Esophagus (tissue), 2 donors: ENCODE data around the gene FBXL3. TPM values are rescaled to one million over a fixed set of nuclear protein-coding genes. Genes with fewer than 3 reads are reported as not detected.

Experiments used
- H3K27ac ChIP-seq, 2 donors: one replicate each; pipeline ENCODE4 v1.5.1; 2013; ENCODE audit warnings: low read depth in 2 of 2, mild to moderate bottlenecking in 2 of 2, inconsistent platforms in 1 of 2, low read length in 1 of 2, moderate library complexity in 1 of 2
- H3K27me3 ChIP-seq, 2 donors: one replicate each; pipeline ENCODE4 v1.6.1; 2013; ENCODE audit warnings: low read length in 2 of 2, control low read depth in 1 of 2, mild to moderate bottlenecking in 1 of 2; ENCODE audit not compliant: insufficient read depth in 2 of 2, control insufficient read depth in 1 of 2
- H3K36me3 ChIP-seq, 2 donors: one replicate each; pipeline ENCODE4 v1.6.1; 2013; ENCODE audit warnings: low read length in 1 of 2; ENCODE audit not compliant: control insufficient read depth in 2 of 2, insufficient read depth in 2 of 2
- H3K4me1 ChIP-seq, 2 donors: one replicate each; pipeline ENCODE4 v1.6.1; 2013; ENCODE audit warnings: low read length in 1 of 2; ENCODE audit not compliant: control insufficient read depth in 2 of 2, insufficient read depth in 2 of 2
- H3K4me3 ChIP-seq, 2 donors: one replicate each; pipeline ENCODE4 v1.5.1; 2013; ENCODE audit warnings: low read length in 2 of 2, mild to moderate bottlenecking in 2 of 2, low read depth in 1 of 2, moderate library complexity in 1 of 2
- H3K9me3 ChIP-seq, 2 donors: one replicate each; pipeline ENCODE4 v1.6.1; 2013; ENCODE audit warnings: mild to moderate bottlenecking in 2 of 2, low read depth in 1 of 2, low read length in 1 of 2, moderate library complexity in 1 of 2; ENCODE audit not compliant: control insufficient read depth in 2 of 2, insufficient read depth in 1 of 2
- WGBS, 2 donors: extraction: QIAGEN DNeasy Blood & Tissue Kit; methylation state at CpG; one replicate each; pipeline ENCODE4 v1.1.7; 2013; 5-methylcytosine and 5-hydroxymethylcytosine counted together
- polyA plus RNA-seq, 2 donors: library from polyadenylated mRNA; stranded (reverse); fragments of 200-250 nt; gene quantifications; one replicate each; pipeline ENCODE4 v1.2.3, GENCODE V29; 2013
- donor health status: healthy with polysubstance abuse.
- donor health status: Bipolar disorder and iron deficiency.

FBXL3 gene
- 10 to 100 TPM; 11.5 to 17.9 TPM for polyA plus RNA-seq

GRCh38 chr13:77026861-77027621, at the start of gene FBXL3:
Gene FBXL3 (minus strand): TSS chr13:77027159. CDS start chr13:77021860, 5,299 bp downstream.
- Histone ChIP-seq H3K27ac (peak within 1 kb of the TSS; percentile 99), H3K27me3 (no peaks in the 10 kb centered on the region), H3K9me3 (no peaks in the 10 kb centered on the region), H3K4me1 (peaks cover 0 to 3% of the 10 kb centered on the region in 2 donors), H3K36me3 (peaks cover 0 to 3% of the 10 kb centered on the region in 2 donors), H3K4me3 (peak within 1 kb of the TSS; percentile 81 to 95)
- 0 to 1% methylated on average over 62 to 74 of the region's 74 CpGs for WGBS, 2 donors

GRCh38 chr13:77067519-77067918, 40.6 kb upstream of the FBXL3 start:
- Histone ChIP-seq H3K4me3 (no peak overlapping the region), H3K36me3 (peaks cover 6 to 11% of the 10 kb centered on the region in 2 donors), H3K9me3 (no peaks in the 10 kb centered on the region), H3K27ac (no peak overlapping the region), H3K4me1 (no peaks in the 10 kb centered on the region), H3K27me3 (no peaks in the 10 kb centered on the region)
- 87 to 95% methylated on average over 2 of the region's 2 CpGs for WGBS, 2 donors

- peaks cover 6 to 12% of the 10 kb centered on the region in 2 donors for H3K36me3 ChIP-seq
- WGBS, 2 donors, result 80% methylated on average over 5 of the region's 5 CpGs
These were observed 38.6 kb upstream of the FBXL3 start for GRCh38 chr13:77065461-77066147.

DNA sequence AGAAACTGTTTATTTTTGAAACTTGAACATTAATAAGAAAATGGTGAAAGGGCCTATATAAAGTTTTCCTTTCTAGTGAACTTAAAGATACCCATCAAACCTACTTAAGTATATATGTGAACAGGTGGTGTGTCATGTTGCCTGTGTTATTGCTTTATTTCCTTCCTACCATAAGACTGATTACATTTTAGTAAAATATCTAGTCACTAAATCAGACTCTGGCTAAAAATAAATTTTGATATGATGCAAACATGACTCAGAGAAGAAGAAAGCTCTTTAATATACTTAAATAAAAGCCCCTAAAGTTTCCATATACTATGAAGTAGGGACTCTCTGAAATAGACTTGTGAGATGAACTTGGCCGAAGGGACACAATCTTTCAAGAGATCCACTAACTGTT, 35.1 kb upstream of the FBXL3 start:
- no peaks in the 10 kb centered on the region for H3K27me3 ChIP-seq
- H3K4me1 ChIP-seq, result no peaks in the 10 kb centered on the region
- 94 to 99% methylated on average over 1 of the region's 1 CpG for WGBS, 2 donors
- no peaks in the 10 kb centered on the region for H3K9me3 ChIP-seq
- H3K27ac ChIP-seq, result no peak overlapping the region
- peaks cover 0 to 14% of the 10 kb centered on the region in 2 donors for H3K36me3 ChIP-seq
- no peak overlapping the region for H3K4me3 ChIP-seq

More at GRCh38 chr13:77065461-77066147, 38.6 kb upstream of the FBXL3 start:
- H3K4me3 ChIP-seq, result no peak overlapping the region
- H3K4me1 ChIP-seq, result no peaks in the 10 kb centered on the region
- no peaks in the 10 kb centered on the region for H3K27me3 ChIP-seq
- no peaks in the 10 kb centered on the region for H3K9me3 ChIP-seq
- no peak overlapping the region for H3K27ac ChIP-seq

- Histone ChIP-seq H3K36me3 (peaks cover 0 to 14% of the 10 kb centered on the region in 2 donors), H3K4me3 (no peak overlapping the region), H3K4me1 (no peaks in the 10 kb centered on the region), H3K9me3 (no peaks in the 10 kb centered on the region), H3K27ac (no peak overlapping the region), H3K27me3 (no peaks in the 10 kb centered on the region)
- 85 to 88% methylated on average over 2 of the region's 2 CpGs for WGBS, 2 donors
These were observed 34.4 kb upstream of the FBXL3 start for GRCh38 chr13:77061362-77061761.

GRCh38 chr13:77056886-77057285, 29.9 kb upstream of the FBXL3 start:
- Histone ChIP-seq H3K27ac (no peak overlapping the region), H3K9me3 (no peaks in the 10 kb centered on the region), H3K4me3 (no peak overlapping the region), H3K36me3 (peaks cover 3 to 23% of the 10 kb centered on the region in 2 donors), H3K27me3 (no peaks in the 10 kb centered on the region), H3K4me1 (no peaks in the 10 kb centered on the region)
- WGBS, 2 donors, result 78 to 87% methylated on average over 3 of the region's 3 CpGs

- no peaks in the 10 kb centered on the region for H3K4me1 ChIP-seq
These were observed 29.4 kb upstream of the FBXL3 start for GRCh38 chr13:77056382-77056781.

DNA sequence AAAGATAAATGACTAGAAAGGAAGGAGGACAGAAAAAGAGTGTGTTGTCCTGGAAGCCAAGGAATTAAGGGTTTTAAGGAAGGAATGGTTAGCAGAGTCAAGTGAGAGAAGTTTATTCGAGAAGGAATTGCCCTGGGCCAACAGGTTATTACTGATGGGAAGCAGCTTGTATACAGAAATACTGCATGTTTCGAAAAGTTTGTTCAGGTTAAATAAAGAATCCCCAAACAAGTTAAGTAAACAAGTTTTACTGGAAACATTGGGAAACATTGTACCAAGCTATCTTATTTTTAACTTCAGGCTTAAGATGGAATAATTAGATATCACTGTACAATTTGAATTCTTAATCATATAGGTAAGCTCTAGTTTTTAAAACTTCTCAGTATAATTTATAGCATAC, 28.2 kb upstream of the FBXL3 start:
- H3K27me3 ChIP-seq, result no peaks in the 10 kb centered on the region
- no peaks in the 10 kb centered on the region for H3K4me1 ChIP-seq
- no peak overlapping the region for H3K27ac ChIP-seq
- no peak overlapping the region for H3K4me3 ChIP-seq
- peaks cover 3 to 23% of the 10 kb centered on the region in 2 donors for H3K36me3 ChIP-seq
- H3K9me3 ChIP-seq, result no peaks in the 10 kb centered on the region
- WGBS, 2 donors, result 80 to 87% methylated on average over 2 of the region's 2 CpGs

More at GRCh38 chr13:77056382-77056781, 29.4 kb upstream of the FBXL3 start:
- Histone ChIP-seq H3K36me3 (peaks cover 3 to 23% of the 10 kb centered on the region in 2 donors), H3K27ac (no peak overlapping the region), H3K4me3 (no peak overlapping the region), H3K27me3 (no peaks in the 10 kb centered on the region), H3K9me3 (no peaks in the 10 kb centered on the region)
- 62 to 63% methylated on average over 3 of the region's 3 CpGs for WGBS, 2 donors

GRCh38 chr13:77053192-77053591, 26.2 kb upstream of the FBXL3 start:
- Histone ChIP-seq H3K4me1 (no peaks in the 10 kb centered on the region), H3K27ac (no peak overlapping the region), H3K4me3 (no peak overlapping the region), H3K9me3 (no peaks in the 10 kb centered on the region), H3K27me3 (no peaks in the 10 kb centered on the region), H3K36me3 (peaks cover 6 to 22% of the 10 kb centered on the region in 2 donors)
- 68 to 81% methylated on average over 4 of the region's 4 CpGs for WGBS, 2 donors
